HUES48 (cell line): Measurements from ENCODE around the gene CFAP97.

Experiments
- H3K27ac ChIP-seq: one replicate; pipeline ENCODE4 v1.7.0; 2013; ENCODE audit warnings: low read depth, low read length, inconsistent platforms
- H3K27me3 ChIP-seq: 2 replicates; pipeline ENCODE4 v1.6.1; 2013; ENCODE audit warnings: mild to moderate bottlenecking, low read length; ENCODE audit not compliant: control insufficient read depth, insufficient read depth
- H3K36me3 ChIP-seq: 2 replicates; pipeline ENCODE4 v1.6.1; 2013; ENCODE audit warnings: low read length; ENCODE audit not compliant: control insufficient read depth, insufficient read depth
- H3K4me1 ChIP-seq: 2 replicates; pipeline ENCODE4 v1.6.1; 2013; ENCODE audit warnings: mild to moderate bottlenecking, low read length; ENCODE audit not compliant: control insufficient read depth, insufficient read depth
- H3K4me3 ChIP-seq: 2 replicates; pipeline ENCODE4 v1.5.1; 2013; ENCODE audit warnings: mild to moderate bottlenecking, low read depth, low read length
- H3K9ac ChIP-seq: 2 replicates; pipeline ENCODE4 v1.6.1; 2013; ENCODE audit warnings: mild to moderate bottlenecking, low read depth, low read length, moderate library complexity
- H3K9me3 ChIP-seq: 2 replicates; pipeline ENCODE4 v1.6.1; 2013; ENCODE audit warnings: low read length; ENCODE audit not compliant: control insufficient read depth, insufficient read depth

Gene CFAP97

DNA sequence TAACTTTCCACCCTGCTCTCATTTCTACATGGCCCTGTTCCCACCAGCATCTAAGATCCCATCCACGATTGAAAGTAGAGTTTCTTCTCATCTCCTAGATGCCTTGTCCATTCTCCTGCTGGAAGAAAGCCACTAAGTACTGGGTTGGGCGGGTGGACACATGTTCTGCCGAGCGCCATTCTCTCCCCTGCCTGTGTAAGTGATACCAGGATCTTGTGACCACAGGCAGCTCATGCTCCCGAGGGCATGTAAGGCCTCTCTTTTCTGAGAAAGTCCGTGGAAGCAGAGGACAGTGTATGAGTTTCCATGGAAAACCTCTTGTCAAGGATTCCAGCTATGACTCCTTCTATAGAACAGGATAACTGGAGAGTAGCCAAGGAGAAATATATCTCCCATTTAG, 64.1 kb downstream of the CFAP97 start:
- H3K27ac ChIP-seq = no peak overlapping the region

DNA sequence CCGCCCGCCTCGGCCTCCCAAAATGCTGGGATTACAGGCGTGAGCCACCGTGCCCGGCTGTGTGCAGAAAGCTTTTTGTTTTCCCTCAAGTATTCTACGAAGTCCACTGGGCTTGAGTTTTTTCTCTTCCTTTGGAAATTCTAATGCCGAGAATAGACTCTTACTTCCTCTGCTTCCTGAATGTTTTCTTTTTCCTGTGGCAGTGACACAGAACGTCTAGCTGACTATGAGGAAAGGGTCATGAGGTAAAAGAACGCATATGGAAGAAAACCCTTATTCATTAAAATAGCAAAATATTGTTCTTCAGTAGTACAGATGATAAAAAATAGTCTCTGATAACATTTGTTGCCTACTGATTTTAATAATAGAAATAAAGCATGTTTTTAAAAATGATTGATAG, 65.6 kb downstream of the CFAP97 start:
- Histone ChIP-seq H3K9me3 (no peaks in the 10 kb centered on the region), H3K9ac (no peak overlapping the region), H3K36me3 (no peaks in the 10 kb centered on the region), H3K27ac (no peak overlapping the region), H3K27me3 (no peaks in the 10 kb centered on the region), H3K4me1 (0 out of 2 replicates have a peak, but pooled peaks cover 3% of the 10 kb centered on the region), H3K4me3 (no peak overlapping the region)

More for the DNA sequence above, 64.1 kb downstream of the CFAP97 start:
- Histone ChIP-seq H3K4me3 (no peak overlapping the region), H3K36me3 (peaks cover 4% of the 10 kb centered on the region; the same call in 1 of the 2 replicates), H3K9me3 (no peaks in the 10 kb centered on the region), H3K4me1 (peaks cover 12% of the 10 kb centered on the region), H3K9ac (no peak overlapping the region), H3K27me3 (no peaks in the 10 kb centered on the region)

DNA sequence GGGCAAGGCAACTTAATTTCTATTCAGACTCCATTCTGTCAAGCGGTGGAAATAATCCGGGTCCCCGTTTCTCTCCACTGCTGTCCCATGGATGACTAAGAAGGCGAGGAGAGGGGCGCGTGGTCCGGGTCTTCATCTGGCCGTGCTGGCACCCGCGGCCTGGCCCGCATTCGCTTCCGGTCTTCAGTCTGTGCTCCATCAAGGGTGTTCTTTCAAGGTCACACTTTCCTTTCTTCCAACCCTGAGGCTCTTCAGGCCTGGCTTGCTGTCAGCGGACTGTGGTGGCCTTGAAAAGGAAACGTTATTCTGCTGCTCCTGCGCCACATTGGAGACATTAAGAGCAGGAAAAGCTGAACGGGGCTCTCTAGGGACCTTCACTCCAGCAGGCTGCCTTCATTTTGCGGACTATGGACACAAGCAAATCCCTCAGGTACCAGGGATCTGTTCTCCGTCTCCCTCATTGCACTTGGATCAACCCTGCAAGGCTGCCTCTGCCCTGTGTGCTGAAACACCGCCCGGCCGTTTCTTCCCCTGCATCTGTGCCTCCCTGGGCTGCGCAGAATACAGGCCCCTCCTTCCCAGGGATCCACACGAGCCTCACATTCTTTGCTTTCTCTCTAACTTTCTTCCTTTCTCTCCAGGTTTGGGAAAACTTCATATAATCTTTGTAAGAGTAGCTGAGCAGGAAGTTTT, 66.4 kb downstream of the CFAP97 start:
- no peak overlapping the region for H3K4me3 ChIP-seq
- H3K9ac ChIP-seq = no peak overlapping the region
- 0 out of 2 replicates have a peak, but pooled peaks cover under 1% of the 10 kb centered on the region for H3K4me1 ChIP-seq
- no peaks in the 10 kb centered on the region for H3K36me3 ChIP-seq
- no peaks in the 10 kb centered on the region for H3K27me3 ChIP-seq
- no peaks in the 10 kb centered on the region for H3K9me3 ChIP-seq
- H3K27ac ChIP-seq = no peak overlapping the region

DNA sequence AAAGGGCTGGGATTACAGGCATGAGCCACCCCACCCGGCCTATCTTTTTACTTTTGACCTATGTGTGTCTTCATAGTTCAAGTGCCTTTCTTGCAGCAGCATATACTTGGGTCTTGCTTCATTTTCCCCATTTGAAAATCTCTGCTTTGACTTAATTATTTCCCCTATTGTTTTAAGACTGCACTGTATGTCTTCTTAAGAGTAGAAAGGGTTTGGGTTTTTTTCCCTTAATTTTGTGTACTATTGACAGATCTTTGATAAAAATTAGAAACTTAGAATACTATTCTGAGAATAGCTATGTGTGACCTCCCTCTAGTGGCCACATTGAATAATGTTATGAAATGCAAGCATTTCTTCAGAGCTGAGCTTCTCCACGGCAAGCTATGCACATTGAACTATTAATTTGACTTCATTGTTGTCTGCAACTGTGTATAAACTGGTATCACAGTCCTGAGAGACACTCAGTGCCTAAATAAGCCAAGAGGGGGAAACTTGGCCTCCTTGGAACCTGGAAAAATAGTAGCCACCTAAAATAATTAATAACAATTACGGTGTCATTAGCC, 69.4 kb downstream of the CFAP97 start:
- no peak overlapping the region for H3K27ac ChIP-seq

DNA sequence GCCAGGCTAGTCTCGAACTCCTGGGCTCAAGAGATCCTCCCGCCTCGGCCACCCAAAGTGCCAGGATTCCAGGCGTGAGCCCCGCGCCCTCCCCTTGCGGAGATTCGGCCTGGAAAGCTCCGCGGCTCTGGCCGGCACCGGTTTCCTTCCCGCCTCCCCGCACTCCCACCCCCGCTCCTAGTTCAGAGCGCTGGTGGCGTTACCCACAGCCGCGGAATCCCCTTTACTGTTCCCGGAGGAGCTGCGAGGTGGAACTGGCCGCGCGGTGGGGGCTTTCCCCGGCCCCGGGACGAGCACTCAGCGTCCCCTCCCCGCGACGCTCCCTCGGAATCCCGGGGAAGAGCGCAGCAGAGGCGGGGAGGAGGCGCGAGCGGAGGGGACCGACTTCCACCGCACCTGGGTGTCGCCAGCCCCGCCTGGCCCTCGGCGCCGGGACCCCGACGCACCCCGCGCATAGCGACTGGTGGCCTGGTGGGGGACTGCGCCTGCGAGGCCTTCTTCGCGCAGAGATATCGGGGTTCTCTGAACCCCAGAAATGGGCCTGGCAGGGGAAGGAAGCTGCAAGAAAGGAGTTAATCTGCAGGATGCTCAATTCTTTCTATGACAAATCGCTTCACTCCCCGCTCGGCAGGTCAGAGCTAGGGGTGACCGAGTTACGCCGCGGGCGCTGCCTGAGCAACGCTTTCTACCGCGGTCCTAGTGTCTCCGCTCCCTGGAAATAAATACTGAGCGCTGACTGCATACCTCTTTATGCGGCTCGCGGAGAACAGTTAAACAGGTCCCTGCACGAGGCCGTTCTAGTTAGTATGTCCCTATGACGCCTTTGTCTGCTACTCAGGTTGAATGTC, 75.3 kb downstream of the CFAP97 start:
- Histone ChIP-seq H3K27me3 (peaks cover 30% of the 10 kb centered on the region), H3K4me3 (peak overlapping the region; percentile 73), H3K4me1 (no peaks in the 10 kb centered on the region), H3K9ac (no peak overlapping the region; the same call in 1 of the 2 replicates), H3K36me3 (no peaks in the 10 kb centered on the region), H3K27ac (no peak overlapping the region), H3K9me3 (no peaks in the 10 kb centered on the region)

More for the DNA sequence above, 69.4 kb downstream of the CFAP97 start:
- Histone ChIP-seq H3K4me1 (no peaks in the 10 kb centered on the region), H3K36me3 (no peaks in the 10 kb centered on the region), H3K4me3 (no peak overlapping the region), H3K9me3 (no peaks in the 10 kb centered on the region), H3K9ac (no peak overlapping the region), H3K27me3 (peaks cover 3% of the 10 kb centered on the region; the same call in 1 of the 2 replicates)

DNA sequence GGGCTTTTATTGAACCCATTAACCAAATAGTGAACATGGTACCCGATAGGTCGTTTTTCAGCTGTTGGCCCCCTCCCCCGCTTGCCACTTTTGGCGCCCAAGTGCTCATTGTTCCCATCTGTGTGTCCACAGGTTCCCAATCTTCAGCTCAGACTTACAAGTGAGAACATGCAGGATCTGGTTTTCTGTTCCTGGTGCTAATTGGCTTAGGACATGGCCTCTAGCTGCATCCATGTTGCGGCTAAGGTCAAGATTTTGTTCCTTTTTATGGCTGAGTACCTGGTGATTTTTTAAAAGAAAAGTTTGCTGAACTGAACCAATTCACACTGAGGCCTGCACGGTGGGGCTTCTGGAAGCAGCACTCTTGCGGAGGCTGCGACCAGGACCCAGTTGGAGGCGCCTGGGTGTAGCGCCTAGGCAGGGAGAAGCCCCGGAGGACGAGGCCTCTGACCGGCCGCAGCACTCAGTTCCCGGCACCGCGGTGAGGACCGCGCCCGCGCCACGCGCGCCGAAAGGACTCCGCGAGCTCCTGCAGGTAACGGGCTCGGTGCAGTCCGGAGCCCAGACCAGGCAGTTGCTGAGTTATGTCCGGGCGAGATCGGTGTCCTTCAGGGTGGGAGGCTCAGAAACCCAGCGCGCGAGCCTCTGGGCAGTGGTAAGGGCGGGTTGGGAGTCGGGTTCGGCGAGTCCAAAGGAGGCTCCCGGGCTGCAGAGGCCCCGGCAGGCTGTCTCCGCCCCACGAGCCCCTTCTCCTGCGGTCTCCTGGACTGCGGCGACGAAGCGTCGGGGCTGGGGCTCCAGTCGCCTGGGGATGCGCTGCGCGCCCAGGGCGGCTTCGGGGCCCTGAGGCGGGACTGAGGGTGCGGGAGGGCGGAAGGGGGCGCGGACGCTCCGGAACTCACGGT, 76.5 kb downstream of the CFAP97 start:
- Histone ChIP-seq H3K36me3 (no peaks in the 10 kb centered on the region), H3K9me3 (no peaks in the 10 kb centered on the region), H3K4me1 (no peaks in the 10 kb centered on the region), H3K27me3 (peaks cover 30% of the 10 kb centered on the region), H3K4me3 (peak overlapping the region; percentile 73), H3K9ac (peak overlapping the region; percentile 25; the same call in 1 of the 2 replicates), H3K27ac (no peak overlapping the region)

DNA sequence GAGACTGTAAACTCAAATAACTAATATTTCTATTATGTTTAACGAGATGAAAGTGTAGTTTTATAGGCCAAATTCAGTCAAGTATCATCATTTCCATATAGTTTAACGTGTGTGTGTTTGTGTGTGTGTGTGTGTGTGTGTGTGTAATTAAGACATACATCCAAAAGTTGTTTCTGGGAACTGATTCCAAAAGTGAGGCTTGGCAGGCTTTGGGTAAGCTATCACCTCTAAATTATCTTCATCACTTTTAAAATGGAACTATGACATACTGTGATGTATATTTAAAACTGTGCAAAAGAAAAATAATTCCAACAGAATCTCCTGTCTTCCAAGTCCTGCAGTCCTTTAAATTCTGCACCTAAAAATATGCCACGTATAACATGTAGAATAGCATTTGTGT, 79.8 kb downstream of the CFAP97 start:
- Histone ChIP-seq H3K4me1 (peaks cover 15% of the 10 kb centered on the region), H3K9me3 (no peaks in the 10 kb centered on the region), H3K4me3 (no peak overlapping the region), H3K36me3 (no peaks in the 10 kb centered on the region), H3K27me3 (peaks cover 25% of the 10 kb centered on the region), H3K27ac (no peak overlapping the region), H3K9ac (no peak overlapping the region)

DNA sequence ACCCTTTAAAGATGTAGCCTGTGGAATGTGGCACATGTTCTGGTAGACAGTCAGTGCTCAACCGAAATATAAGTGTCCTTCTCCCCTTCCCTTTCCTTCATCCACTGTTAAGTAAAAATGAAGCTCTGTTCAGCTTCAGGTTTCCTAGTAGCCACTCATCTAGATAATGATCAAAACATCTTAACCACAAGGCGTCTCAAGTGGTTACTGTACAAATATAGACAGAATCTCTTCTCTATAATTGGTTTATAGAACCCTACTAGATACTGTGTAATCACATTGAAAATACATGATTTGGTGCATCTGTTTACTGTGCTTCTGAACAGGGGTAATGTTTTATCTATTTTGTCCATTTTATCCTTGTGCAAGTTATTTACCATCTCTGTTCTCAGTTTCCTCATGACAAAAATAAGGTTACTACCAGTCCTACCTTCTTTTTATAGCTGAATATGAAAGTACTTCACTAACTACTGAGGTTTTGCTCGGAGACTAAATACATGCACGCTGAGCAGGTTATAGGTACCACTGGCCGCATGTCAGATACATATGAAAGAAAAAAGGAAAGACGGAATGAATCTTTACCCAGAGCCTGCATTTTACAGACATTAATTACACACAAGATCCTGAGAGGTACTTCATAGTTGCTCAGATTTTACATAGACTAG, 81.0 kb downstream of the CFAP97 start:
- Histone ChIP-seq H3K36me3 (no peaks in the 10 kb centered on the region), H3K27me3 (peaks cover 13% of the 10 kb centered on the region), H3K27ac (no peak overlapping the region), H3K9me3 (no peaks in the 10 kb centered on the region), H3K4me1 (peaks cover 16% of the 10 kb centered on the region), H3K4me3 (no peak overlapping the region), H3K9ac (no peak overlapping the region)

DNA sequence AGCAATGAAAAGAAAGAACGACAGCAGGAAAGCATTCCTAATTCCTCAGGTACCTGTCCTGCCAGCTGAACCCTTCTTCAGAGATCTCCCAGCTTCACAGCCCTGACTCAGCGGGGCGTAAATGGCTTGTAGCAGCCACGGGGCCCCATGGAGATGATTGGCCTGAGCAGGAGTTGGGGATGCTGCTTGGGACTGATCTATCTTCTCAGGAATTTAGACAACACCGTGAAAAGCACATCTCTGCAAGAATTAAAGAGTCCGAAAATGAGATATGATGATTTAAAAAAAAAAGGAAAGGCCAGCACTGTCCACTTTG, 83.2 kb downstream of the CFAP97 start:
- Histone ChIP-seq H3K9me3 (no peaks in the 10 kb centered on the region), H3K9ac (no peak overlapping the region), H3K36me3 (no peaks in the 10 kb centered on the region), H3K4me3 (no peak overlapping the region), H3K4me1 (peaks cover 33% of the 10 kb centered on the region), H3K27ac (peak overlapping the region; percentile 6), H3K27me3 (no peaks in the 10 kb centered on the region)
